K562 (cell line): ENCODE data around the gene CPTP. TPM values are rescaled to one million over a fixed set of nuclear protein-coding genes. Genes with fewer than 3 reads are reported as not detected.

Experiments
- BRD9 ChIP-seq: fragments of 450-650 bp; IDR thresholded peaks from 2 replicates; pipeline ENCODE4 v1.6.1; 2018; ENCODE audit warnings: low read depth; ENCODE audit not compliant: partially characterized antibody
- CBFA2T3 ChIP-seq: fragments of 450-650 bp; IDR thresholded peaks from 2 replicates; pipeline ENCODE4 v1.6.1; 2017
- CCNT2 ChIP-seq: IDR thresholded peaks from 2 replicates; pipeline ENCODE4 v1.6.1; 2011; ENCODE audit warnings: borderline replicate concordance, low read depth, mild to moderate bottlenecking, moderate library complexity, mixed read lengths, low read length; ENCODE audit not compliant: insufficient read length; ENCODE audit errors: extremely low read depth
- CHD7 ChIP-seq: fragments of 200-600 bp; sonication (generic); IDR thresholded peaks from one replicate; pipeline ENCODE4 v1.6.1; 2012; ENCODE audit warnings: mild to moderate bottlenecking, low read depth, low read length, inconsistent platforms
- FIP1L1 ChIP-seq: fragments of 200-400 bp; formaldehyde crosslinking; IDR thresholded peaks from 2 replicates; pipeline ENCODE4 v1.6.1; 2018; ENCODE audit warnings: mild to moderate bottlenecking, low read depth, low read length; ENCODE audit not compliant: poor library complexity, severe bottlenecking
- FOXJ3 ChIP-seq: sonication (generic); formaldehyde crosslinking; IDR thresholded peaks from 2 replicates; pipeline ENCODE4 v1.4.0; 2020; ENCODE audit warnings: mild to moderate bottlenecking, missing genetic modification reagents
- GABPA ChIP-seq: fragments of 200-800 bp; sonication (Bioruptor generic); conservative IDR thresholded peaks from 2 replicates; pipeline ENCODE4 v1.6.1; 2016; ENCODE audit warnings: low read depth, missing genetic modification characterization, missing compliant biosample characterization
- NCOA1 ChIP-seq: fragments of 450-650 bp; IDR thresholded peaks from 2 replicates; pipeline ENCODE4 v1.6.1; 2016; ENCODE audit warnings: low read depth
- NFYB ChIP-seq: IDR thresholded peaks from 2 replicates; pipeline ENCODE4 v1.6.1; 2011; ENCODE audit warnings: mild to moderate bottlenecking, moderate library complexity; ENCODE audit not compliant: insufficient read length; ENCODE audit errors: extremely low read depth
- POLR2A ChIP-seq: fragments of 450-650 bp; conservative IDR thresholded peaks from 2 replicates; pipeline ENCODE4 v1.6.1; 2016
- POLR2AphosphoS5 ChIP-seq: IDR thresholded peaks from 2 replicates; pipeline ENCODE4 v1.6.1; 2011; ENCODE audit warnings: mild to moderate bottlenecking, low read depth, low read length, moderate library complexity; ENCODE audit not compliant: control insufficient read depth, insufficient read depth
- POLR2G ChIP-seq: fragments of 200-400 bp; formaldehyde crosslinking; IDR thresholded peaks from 2 replicates; pipeline ENCODE4 v1.6.1; 2017; ENCODE audit warnings: low read depth, mild to moderate bottlenecking, antibody characterized with exemption, low read length, moderate library complexity
- SRSF1 ChIP-seq: fragments of 200-400 bp; formaldehyde crosslinking; IDR thresholded peaks from 2 replicates; pipeline ENCODE4 v1.6.1; 2017; ENCODE audit warnings: mild to moderate bottlenecking, low read depth, low read length, moderate library complexity
- SUPT5H ChIP-seq: fragments of 450-650 bp; IDR thresholded peaks from 2 replicates; pipeline ENCODE4 v1.6.1; 2016
- TCF3 ChIP-seq: sonication (generic); formaldehyde crosslinking; IDR thresholded peaks from 2 replicates; pipeline ENCODE4 v1.4.0; 2020; ENCODE audit warnings: mild to moderate bottlenecking, missing genetic modification reagents
- ZFPM2 ChIP-seq: fragments of 250-450 bp; sonication (Bioruptor Pico); IDR thresholded peaks from 2 replicates; pipeline ENCODE4 v1.5.1; 2022; ENCODE audit warnings: mild to moderate bottlenecking
- ZNF224 ChIP-seq: sonication (generic); formaldehyde crosslinking; IDR thresholded peaks from 2 replicates; pipeline ENCODE4 v1.8.0; 2022; ENCODE audit warnings: mild to moderate bottlenecking, missing genetic modification reagents
- polyA plus RNA-seq, 8 experiments: library from polyadenylated mRNA; depleted of rRNA in 4 of 8; stranded (reverse) in 5 of 8; unstranded in 3 of 8; fragments of >200 nt; fragmentation: Nextera tagmentation in 2 of 8; fragmentation: Illumina TruSeq in 1 of 8; extraction: Ambion mirVana in 2 of 8; extraction: Trizol in 1 of 8; gene quantifications; 2 replicates each; pipeline versions ENCODE4 v1.2.1 to v1.2.3, GENCODE V29; 2011 to 2014; ENCODE audit warnings: inconsistent platforms in 1 of 8, missing spikeins in 1 of 8
- total RNA-seq, 7 experiments: library from RNA; depleted of rRNA in 6 of 7; stranded (reverse); fragments of >200 nt in 6 of 7; fragmentation: Illumina TruSeq in 2 of 7; extraction: Trizol in 2 of 7; gene quantifications; 2 replicates each; pipeline versions ENCODE4 v1.2.1 to v1.2.3, GENCODE V29; 2011 to 2021; ENCODE audit warnings: low replicate concordance in 1 of 7

Gene CPTP
- total and polyA plus RNA-seq, 9 of the 15 experiments (the other 6 are each of a cell fraction or from before 2014, with no cell fraction given), result 0.11 to 25.8 (median 3.5) TPM

GRCh38 chr1:1332774-1333480, 8.3 kb downstream of the CPTP start (continued):
- TF ChIP-seq CHD7 (peak; percentile 5), ZNF224 (no peak), NFYB (no peak), SUPT5H (peak; percentile 18; the same call in 1 of the 2 replicates), POLR2AphosphoS5 (0 out of 2 replicates have a peak, but pooled peaks have one; percentile 3), GABPA (tag) (no peak), ZFPM2 (CRISPR knock-in tag) (no peak), CCNT2 (peak; percentile 21), FIP1L1 (no peak), FOXJ3 (CRISPR knock-in tag) (no peak), SRSF1 (0 out of 2 replicates have a peak, but pooled peaks have one; percentile 21), BRD9 (no peak), POLR2G (peak; percentile 36), POLR2A (peak; percentile 8; the same call in 1 of the 2 replicates), NCOA1 (no peak), CBFA2T3 (no peak), TCF3 (no peak)
- TF ChIP-seq, all 486 proteins: peak for 9
